ENCODE data around the gene B4GALT6.

Gene B4GALT6

GRCh38 chr18:31610286-31611205 is 73.8 kb downstream of the B4GALT6 start:
- H3K4me3 ChIP-seq (ENCODE audit: low read depth, low read length), result no peak overlapping the region
- TF ChIP-seq, protein P1, sequence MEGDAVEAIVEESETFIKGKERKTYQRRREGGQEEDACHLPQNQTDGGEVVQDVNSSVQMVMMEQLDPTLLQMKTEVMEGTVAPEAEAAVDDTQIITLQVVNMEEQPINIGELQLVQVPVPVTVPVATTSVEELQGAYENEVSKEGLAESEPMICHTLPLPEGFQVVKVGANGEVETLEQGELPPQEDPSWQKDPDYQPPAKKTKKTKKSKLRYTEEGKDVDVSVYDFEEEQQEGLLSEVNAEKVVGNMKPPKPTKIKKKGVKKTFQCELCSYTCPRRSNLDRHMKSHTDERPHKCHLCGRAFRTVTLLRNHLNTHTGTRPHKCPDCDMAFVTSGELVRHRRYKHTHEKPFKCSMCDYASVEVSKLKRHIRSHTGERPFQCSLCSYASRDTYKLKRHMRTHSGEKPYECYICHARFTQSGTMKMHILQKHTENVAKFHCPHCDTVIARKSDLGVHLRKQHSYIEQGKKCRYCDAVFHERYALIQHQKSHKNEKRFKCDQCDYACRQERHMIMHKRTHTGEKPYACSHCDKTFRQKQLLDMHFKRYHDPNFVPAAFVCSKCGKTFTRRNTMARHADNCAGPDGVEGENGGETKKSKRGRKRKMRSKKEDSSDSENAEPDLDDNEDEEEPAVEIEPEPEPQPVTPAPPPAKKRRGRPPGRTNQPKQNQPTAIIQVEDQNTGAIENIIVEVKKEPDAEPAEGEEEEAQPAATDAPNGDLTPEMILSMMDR (IDR thresholded peaks at IDR 0.05; ENCODE audit: borderline replicate concordance, insufficient read depth, low read depth, low read length), result peak; percentile 29; the same call in 1 of the 2 replicates

GRCh38 chr18:31609886-31610285 is 74.5 kb downstream of the B4GALT6 start:
- no peak overlapping the region for H3K4me3 ChIP-seq (ENCODE audit: low read depth, low read length)
- TF ChIP-seq, protein P1 (IDR thresholded peaks at IDR 0.05; ENCODE audit: borderline replicate concordance, insufficient read depth, low read depth, low read length), result no peak

- TF ChIP-seq, protein P1 (IDR thresholded peaks at IDR 0.05; ENCODE audit: borderline replicate concordance, insufficient read depth, low read depth, low read length), result no peak
- H3K4me3 ChIP-seq (ENCODE audit: low read depth, low read length), result no peak overlapping the region
These were observed 77.0 kb downstream of the B4GALT6 start for GRCh38 chr18:31607384-31607783.

DNA sequence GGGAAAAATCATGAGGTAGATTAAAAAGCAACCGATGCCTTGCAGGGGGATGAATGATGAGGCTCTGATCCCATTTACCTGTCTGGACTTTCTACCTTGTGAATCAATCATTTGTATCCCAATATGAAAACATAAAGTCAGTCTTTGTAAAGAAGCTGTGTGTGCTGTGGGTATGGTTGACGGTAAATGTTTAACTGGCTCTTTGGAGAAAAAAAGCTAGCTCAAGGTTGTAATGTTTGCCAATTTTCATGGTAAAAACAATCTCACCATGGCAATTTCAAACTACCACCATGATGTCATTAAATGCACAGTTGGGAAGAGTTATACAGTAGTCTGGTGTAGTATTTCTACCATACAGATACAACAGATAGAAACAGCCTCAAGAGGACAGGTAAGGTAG is 78.1 kb downstream of the B4GALT6 start:
- no peak overlapping the region for H3K4me3 ChIP-seq (ENCODE audit: low read depth, low read length)
- TF ChIP-seq, protein P1 (IDR thresholded peaks at IDR 0.05; ENCODE audit: borderline replicate concordance, insufficient read depth, low read depth, low read length), result no peak

DNA sequence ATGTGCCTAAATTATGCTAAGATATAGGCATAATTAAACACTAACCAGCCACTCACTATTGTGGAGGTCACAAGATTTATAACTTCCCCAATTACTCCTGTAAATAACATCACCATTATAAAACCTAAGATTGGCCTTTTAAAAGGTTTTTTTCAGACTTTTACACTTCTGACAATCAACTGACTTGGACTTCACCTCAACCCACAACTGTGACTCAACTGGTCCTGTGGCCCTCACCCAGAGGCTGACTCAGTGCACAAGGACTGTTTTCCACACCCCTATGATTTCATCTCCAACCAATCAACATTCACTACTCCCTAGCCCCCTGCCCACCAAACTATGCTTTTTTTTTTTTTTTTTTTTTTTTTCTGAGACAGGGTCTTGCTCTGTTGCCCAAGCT is 81.1 kb downstream of the B4GALT6 start:
- TF ChIP-seq, protein P1 (IDR thresholded peaks at IDR 0.05; ENCODE audit: borderline replicate concordance, insufficient read depth, low read depth, low read length), result no peak
- H3K4me3 ChIP-seq (ENCODE audit: low read depth, low read length), result no peak overlapping the region

DNA sequence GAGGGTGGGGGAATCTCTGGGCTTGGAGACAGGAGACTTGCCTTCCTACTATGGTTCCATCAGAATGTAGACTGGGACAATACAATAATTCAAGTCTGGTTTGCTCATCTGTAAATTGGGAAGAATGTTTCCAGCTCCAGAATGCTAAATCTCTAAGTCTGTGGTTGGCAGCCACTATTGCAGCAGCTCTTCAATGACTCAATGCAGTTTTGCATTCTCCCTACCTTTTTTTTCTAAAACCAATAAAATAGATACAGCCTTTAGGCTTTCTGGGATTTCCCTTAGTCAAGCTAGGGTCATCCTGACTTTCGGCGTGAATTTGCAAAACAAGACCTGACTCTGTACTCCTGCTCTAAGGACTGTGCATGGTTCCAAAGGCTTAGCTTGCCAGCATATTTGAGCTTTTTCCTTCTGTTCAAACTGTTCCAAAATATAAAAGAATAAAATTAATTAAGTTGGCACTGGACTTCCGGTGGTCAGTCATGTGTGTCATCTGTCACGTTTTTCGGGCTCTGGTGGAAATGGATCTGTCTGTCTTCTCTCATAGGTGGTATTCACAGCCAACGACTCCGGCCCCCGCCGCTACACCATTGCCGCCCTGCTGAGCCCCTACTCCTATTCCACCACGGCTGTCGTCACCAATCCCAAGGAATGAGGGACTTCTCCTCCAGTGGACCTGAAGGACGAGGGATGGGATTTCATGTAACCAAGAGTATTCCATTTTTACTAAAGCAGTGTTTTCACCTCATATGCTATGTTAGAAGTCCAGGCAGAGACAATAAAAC is 86.2 kb downstream of the B4GALT6 start:
- TF ChIP-seq, protein P1 (IDR thresholded peaks at IDR 0.05; ENCODE audit: borderline replicate concordance, insufficient read depth, low read depth, low read length), result no peak
- no peak overlapping the region for H3K4me3 ChIP-seq (ENCODE audit: low read depth, low read length)
